GM19240 (cell line): ENCODE measurements around the gene NUDT4.
"Not testable (repeated sequence)": the region's sequence is repeated elsewhere in the genome, so short reads cannot be mapped to it uniquely, and the experiment has no call there.

Experiments used
- DNase-seq: peaks from one replicate; pipeline ENCODE4 v3.0.0; 2011; ENCODE audit warnings: low spot score; ENCODE audit not compliant: insufficient read length

NUDT4 gene

DNA sequence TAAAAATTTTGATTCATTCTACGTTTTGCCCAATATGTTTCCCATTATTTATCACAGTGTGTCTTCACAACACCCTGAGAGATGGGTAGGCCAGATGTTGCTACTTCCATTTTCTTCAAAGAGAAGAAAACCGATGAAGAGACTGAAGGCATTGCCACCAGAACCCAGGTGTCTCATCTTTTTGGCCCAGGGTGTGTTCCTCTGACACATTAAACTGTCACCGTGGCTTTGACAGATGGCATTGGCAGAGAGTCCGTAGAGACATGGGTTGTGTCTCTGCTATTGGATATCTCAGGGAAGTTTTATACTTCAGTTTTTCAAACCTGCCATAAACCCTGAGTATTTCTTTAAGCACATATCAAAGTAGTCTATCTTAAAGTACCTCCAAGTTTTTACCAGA, 11.3 kb upstream of the NUDT4 start:
- DNase-seq, result no peak

DNA sequence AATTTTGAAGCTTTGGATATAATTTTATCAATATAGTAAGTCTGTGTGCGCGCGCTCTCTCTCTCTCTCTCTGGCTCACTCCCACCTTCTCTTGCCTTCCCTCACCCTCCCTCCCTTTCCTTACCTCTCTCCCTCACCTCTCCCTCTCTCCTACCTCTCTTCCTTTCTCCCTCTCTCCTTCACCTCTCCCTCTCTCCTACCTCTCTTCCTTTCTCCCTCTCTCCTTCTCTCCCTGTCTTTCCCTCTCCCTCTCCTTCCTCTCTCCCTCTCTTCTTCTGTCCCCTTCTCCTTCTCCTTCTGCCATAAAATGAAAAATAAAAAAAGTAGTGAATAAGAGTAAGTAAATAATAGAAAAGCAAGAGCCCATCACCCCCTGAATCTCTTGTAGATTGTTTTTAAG, 9.0 kb upstream of the NUDT4 start:
- DNase-seq, result no peak

DNA sequence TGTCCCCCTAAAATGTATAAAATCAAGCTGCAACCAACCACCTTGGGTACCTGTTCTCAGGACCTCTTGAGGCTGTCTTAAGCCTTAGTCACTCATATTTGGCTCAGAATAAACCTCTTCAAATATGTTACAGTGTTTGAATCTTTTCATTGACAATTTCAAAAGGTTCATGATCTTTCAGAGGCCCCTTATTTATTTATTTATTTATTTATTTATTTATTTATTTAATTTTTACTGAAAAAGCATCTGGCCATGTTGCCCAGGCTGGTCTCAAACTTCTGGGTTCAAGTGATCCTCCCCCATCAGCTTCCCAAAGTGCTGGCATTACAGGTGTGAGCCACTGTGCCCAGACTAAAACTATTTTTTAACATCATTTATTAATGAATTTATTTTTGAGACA, 8.2 kb upstream of the NUDT4 start:
- no peak for DNase-seq

DNA sequence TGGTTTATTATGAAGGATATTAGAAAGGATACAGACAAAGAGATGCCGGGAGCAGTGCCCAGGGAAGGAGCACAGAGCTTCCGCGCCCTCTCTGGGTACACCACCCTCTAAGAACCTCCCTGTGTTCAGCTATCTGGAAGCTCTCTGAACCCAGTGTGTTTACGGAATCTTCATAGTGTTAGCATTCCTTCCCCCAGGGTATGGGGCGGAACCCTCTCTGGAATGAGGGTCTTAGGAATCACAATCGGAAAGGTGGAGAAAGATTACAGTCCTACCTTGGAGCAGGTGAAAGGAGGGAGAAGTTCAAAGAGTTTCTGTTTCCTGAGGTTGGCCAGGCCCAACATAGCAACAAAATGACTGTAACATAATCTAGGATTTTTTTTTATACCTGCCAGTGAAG, 6.8 kb upstream of the NUDT4 start:
- DNase-seq, result no peak

DNA sequence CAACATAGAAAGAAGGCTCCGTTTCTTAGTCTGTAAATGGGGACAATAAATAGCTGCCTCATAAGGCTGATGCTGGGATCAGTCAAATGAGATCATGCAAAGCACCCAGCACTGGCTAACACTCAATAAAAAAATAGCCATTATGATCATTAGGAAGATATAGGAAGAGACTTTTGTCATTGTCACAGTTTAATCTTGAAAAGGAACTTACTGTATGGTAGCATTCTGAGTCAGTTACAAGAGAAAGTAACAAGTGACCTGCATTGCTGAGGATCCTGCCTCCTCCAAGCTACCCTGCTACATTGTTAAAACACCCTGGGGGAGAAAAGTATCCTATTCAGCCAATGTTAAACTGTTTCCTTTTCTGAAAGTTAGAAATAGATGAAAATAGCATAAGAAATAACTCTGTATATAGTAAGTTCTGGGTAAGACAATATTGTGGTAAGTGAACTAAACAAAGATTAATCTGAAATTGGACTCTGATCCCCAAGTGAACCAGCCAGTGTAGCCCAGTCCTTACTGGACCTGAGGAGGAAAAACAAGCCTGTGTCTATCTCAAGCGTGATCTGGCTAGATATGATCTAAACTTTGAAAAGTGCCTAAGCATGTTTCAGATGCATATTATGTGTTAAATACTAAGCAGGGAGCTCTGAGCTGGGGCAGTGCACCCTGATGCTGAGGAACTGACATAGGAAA, 3.6 kb upstream of the NUDT4 start:
- DNase-seq, result no peak

DNA sequence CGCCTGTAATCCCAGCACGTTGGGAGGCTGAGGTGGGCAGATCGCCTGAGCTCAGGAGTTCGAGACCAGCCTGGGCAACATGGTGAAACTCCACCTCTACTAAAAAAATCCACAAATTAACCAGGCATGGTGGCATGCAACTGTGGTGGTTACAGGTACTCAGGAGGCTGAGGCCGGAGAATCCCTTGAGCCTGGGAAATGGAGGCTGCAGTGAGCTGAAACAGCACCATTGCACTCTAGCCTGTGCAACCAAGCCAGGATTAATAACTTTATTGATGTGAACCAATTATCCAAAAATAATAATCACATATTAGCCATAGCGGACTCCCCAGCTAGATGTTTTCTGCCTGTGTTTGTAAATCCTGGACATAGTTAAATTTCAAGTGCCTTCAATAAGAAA, 1.8 kb upstream of the NUDT4 start:
- no peak for DNase-seq

DNA sequence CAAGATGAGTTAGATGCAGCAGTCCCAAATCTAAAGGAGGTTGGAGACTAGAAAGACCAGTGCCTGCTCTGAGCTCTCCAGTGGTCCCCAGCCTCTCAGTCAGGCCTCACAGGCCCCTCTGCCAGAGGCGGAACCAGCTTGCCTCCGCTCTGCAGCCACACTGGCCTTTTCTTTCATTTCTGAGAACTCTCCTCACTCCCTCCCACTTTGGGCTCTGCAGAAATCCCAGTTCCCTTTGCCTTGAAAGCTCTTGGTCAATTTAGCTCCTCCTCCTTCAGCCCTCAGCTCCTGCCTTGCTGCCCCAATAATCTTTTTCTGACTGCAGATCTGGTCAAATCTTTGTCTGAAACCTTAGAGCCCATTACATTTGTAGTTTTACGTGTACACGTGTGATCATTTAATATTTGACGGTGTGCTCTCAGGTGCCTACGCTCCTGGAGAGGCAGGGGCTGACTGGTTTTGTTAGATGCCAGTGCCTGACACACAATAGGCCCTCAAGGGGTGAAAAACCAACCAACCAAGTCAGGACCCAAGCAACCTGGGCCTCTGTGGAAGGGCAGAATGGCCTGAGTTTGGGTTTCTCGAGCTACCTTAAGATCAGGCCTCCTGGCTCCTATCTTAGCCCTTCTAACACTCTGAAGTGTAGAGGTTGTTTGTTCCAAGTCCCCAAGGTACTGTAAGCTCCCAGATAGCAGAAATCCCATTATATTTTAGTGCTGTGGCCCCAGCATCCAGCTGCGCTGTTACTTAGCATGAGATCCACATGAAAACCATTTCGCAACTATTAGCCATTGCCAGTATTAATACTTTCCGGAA, 1.1 kb upstream of the NUDT4 start:
- DNase-seq, result no peak

DNA sequence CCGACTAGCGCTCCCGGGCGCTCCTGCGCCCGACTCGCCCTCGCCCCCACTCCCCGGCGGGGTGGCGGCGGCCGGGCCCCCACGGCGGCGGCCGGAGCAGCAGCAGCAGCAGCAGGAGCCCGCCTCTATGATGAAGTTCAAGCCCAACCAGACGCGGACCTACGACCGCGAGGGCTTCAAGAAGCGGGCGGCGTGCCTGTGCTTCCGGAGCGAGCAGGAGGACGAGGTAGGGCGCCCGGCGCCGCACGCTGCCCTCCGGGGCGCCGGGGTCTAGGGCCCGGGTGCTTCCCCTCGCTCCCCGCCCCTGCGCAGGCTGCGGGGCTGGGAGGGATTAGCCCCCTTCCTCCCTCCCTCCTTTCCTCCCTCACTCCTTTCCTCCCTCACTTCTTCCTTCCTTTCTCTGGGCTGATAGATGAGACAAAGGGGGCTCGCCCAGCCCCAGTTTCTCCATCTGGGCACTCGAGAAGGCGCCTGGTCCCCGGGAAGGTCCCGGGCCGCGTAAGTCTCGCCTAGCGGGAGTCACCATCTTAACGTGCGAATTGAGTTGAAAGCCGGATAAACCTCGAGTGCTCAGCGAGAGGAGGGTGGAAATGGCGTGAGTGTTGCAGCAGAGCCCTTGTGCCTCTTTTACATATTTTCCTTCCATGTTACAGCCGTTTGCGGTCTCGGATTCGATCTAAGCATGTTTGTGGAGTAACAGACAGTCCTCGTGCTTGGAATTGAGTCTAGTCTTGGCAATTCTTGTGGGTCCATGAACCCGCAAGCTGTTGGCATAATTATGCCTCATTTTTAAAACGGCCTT, 672 bp downstream of the NUDT4 start:
- not testable (repeated sequence) for DNase-seq

DNA sequence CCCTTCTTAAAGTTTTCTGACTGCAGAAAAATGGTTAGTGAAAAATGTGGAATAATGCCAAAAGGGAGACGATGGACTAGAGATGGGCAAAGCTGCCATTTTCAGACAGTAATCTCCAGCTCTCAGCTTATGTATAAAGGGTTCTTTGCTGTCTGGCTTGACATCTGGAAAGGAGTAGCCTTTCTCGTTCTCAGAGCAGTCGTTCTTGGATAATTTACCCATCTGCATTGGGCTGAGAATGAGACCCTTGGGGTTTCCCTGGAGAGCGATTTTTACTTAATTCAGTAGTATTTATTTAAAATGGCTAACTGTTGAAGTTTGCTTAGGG, 1.2 kb downstream of the NUDT4 start:
- DNase-seq, result no peak

DNA sequence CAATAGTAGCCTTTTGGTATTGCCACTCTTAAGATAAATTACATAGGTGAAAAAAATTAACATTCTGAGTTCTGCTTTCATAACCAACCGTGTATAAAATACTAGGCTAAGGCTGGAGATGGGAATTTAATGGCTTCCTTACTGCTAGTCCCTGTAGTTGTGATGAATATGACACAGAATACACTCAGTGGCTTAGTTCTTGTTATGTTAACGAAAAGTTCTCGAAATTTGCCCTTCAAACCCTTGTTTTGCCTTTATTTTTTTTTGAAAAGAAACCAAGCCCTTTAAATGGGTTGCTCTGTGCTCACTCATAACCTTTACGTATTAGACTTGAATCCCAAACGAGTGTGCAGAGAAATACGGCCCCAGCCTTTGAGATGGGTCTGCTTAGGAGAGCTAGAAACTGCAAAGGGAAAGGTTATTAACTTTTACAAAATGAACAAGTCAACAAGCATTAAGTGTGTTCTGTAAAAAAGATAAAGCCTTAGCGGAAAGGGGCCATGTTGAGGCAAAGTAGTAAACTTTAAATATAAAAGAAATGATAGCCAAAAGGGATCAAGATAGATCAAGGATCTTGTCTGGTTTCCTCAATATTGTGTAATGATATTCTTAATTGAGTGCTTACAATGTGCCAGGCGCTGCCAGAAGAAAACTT, 1.7 kb downstream of the NUDT4 start:
- DNase-seq, result no peak

DNA sequence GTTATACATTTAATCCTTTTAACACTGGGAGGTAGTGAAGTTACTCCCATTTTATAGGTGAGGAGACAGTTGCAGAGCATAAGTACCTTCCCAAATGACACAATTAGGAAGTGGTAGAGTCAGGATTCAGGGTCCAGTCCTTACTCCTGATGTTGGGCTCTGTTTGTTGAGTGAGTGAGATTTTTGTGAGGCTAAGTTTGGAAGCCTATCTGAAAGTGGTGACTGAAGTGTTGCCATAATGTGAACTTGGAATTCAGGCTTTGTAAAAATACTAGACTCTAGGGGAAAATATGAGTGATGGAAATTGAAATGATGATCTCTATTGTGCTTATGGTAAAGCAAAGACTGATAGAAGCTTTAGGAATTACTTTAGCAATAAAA, 2.2 kb downstream of the NUDT4 start:
- DNase-seq, result no peak

DNA sequence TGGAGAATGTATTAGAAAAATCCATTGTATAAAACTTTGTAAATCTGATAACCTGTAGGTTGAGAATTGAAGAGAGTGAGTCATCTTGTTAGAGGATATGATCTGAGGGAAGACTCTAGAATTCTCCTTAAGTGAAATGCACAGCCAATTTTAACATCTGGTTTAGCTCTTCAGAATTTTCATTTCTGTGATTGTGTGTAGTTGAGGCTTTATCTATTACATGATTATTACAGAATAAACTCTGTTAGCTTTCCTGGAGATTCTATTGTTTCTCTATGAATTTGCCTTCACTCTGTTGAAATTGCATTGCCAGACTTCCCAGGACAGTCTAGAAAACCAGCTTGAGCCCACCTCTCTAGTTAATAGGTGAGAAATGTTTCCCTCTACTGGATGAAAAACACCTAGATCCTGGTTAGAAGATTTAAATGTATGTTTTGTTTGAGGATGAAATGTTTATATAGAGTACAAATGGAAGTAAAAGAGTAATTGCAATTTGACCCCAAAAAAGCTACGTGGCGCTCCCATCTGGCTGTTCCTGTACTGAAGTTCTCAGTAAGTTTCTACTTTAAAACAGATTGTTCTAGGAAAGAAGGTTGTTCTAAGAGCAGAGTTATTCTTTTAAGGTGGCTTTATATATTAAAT, 2.9 kb downstream of the NUDT4 start:
- no peak for DNase-seq

DNA sequence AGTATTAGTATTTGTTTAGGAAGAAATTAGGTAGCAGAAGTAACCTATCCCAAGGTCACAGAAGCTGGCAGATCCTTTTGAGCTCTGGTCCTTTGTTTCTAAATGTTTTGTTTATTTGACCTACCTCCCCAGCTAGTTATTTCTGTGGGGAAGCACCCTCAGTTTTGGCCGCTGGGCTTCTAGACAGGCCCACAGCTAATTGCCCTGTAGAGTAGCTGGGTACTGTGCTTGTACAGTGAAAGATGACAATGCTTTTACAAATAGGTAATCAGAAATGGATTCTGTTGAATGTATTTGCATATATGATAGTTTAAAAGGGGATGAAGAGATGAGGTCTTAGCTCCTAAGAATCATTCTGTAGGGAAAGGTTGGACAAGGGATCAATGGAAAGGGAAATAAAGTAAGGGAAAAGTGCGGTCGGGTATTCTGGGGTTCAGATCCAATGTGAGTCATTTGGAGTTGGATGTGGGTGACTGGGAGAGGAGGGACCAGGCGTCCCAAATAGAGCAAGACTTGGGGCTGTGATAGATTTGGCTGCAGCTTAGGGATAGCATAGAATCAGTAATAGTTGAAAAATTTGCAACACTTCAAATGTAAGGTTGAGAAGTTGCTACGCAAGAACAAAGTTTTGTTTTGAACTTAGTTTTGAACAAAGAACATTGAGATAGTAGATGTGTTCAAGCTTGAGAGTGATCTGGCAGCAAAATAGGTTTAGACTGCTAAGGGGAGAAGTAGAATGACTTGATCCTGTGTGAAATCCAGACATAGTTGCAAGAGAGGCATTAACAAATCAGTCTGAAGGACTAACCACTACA, 3.6 kb downstream of the NUDT4 start:
- no peak for DNase-seq

DNA sequence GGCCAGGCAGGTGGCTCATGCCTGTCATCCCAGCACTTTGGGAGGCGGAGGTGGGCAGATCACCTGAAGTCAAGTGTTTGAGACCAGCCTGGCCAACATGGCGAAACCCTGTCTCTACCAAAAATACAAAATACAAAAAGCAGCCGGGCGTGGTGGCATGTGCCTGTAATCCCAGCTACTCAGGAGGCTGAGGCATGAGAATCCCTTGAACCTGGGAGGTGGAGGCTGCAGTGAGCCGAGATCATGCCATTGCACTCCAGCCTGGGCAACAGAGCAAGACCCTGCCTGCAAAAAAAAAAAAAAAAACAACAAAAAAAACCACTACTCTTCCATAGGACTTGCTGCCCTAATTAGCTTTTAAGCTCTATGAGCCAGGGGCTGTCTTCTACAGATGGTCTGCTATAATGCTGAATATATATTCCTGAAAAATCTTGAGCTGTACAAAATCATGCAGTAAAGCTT, 4.3 kb downstream of the NUDT4 start:
- not testable (repeated sequence) for DNase-seq

DNA sequence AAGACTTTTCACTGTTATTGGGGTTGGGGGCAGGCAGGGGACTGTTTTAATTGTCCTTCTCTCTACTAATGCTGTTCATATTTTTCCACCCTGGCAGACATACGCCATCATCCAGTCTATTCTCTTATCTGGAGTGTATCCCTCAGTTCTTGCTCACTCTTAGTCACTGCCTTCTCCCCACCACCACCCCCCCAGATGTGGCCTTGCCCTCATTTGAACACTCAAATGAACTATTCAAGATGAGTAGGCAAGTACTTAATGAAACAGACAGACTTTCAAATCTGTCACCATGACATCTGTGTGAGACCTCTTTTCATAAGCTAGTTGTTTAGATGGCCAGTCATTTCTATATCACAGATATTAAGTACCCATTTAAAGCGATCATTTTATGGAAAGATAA, 10.1 kb downstream of the NUDT4 start:
- DNase-seq, result no peak

DNA sequence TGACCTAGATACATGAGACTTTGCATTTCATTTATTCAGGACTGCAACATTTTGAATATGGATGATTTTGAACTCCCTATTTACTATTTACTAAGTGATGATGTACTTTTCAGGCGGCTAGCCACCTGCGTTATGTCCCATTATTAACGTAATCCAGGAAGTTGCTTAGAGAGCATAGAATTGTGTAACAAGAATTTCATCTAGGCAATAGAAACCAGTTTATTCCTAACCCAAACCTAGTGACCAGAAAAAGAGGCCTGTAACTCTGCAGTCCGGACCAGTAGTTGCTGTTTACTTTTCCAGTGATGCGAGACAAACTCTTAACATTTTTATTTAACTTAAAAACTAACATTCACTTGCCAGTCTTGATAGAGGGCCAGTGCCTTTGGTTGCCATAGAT, 12.3 kb downstream of the NUDT4 start:
- DNase-seq, result no peak

DNA sequence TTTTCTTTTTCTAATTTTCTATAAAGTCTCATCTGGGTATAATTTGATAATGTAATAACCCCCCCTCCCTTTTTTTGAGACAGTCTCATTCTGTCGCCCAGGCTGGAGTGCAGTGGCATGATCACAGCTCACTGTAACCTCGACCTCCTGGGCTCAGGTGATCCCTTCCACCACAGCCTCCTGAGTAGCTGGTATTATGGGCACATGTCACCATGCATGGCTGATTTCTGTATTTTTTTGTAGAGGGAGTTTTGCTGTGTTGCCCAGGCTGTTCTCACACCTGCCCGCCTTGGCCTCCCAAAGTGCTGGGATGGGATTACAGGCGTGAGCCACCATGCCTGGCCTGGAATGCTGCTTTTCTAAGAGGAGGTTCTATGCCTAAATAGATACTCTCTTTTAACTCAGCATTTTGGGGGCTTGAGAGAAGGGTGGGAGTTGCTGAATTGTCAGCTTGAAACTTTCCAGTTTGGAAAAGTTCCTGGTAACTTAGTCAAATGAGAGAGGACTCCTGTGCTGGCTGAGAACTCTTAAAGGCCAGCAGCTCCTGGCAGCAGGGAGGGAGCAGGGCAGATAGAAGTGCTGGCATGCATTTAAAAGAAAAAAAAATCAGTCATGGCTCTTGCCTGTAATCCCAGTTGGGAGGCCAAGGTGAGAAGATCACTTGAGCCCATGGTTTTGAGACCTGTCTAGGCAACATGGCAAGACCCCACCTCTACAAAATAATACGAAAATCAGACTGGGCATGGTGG, 13.0 kb downstream of the NUDT4 start:
- DNase-seq, result no peak

DNA sequence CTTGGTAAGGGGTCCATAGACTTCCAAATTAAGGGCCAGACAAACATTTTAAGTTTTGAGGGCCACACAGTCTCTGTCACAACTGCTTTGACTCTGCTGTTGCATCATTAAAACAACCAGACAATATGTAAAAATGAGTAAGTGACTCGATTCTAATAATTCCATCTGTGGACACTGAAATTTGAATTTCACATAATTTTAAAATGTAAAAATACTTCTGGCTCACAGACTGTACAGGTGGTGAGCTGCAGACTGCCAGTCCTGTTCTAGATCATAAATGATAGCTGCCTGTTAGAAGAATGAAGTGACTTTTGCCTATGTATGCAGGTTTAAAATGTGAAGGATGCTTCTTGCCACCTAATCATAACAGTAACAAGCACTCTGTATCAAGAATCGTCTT, 15.7 kb downstream of the NUDT4 start:
- DNase-seq, result no peak

DNA sequence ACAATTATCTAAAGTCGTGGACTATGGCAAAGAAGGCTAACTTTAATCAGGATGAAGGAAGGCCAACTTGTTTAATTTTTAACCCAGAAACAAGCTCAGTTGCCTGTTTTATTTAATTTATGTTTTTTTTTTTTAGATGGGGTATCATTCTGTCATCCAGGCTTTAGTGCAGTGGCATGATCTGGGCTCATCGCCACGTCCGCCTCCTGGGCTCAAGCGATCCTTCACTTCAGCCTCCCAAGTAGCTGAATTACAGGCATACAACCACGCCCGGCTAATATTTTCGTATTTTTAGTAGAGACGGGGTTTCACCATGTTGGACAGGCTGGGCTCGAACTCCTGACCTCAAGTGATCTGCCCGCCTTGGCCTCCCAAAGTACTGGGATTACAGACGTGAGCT, 19.7 kb downstream of the NUDT4 start:
- no peak for DNase-seq
